GM18505 (cell line): Measurements from ENCODE around the gene MEGF9.

ENCODE experiments used
- ATAC-seq: cut with Tn5 transposase; IDR thresholded peaks from one replicate; pipeline ENCODE4 v1.9.1; 2021; ENCODE audit not compliant: unreplicated experiment
- POLR2A ChIP-seq: IDR thresholded peaks from 4 replicates; pipeline ENCODE4 v1.6.1; 2011; ENCODE audit warnings: borderline replicate concordance; ENCODE audit not compliant: insufficient read depth, insufficient read length; ENCODE audit errors: extremely low read depth

MEGF9 gene

GRCh38 chr9:120688758-120689157 is 25.5 kb downstream of the MEGF9 start:
- no peak for TF ChIP-seq POLR2A
- no peak for ATAC-seq

DNA sequence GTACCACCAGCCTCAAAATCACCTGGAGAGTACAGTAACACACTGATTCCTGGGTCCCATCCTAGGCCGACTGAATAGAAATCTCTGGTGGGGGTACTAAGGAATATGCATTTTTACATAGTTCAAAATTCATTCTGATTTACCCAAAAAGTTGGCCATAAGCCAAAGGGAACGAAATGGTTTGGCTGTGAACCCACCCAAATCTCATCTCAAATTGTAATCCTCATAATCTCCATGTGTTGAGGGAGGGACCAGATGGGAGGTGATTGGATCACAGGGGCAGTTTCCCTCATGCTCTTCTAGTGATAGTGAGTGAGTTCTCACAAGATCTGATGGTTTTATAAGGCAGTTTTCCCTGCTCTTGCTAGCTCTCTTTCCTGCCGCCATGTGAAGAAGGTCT is 31.1 kb downstream of the MEGF9 start:
- TF ChIP-seq POLR2A: no peak
- ATAC-seq: no peak

- no peak for TF ChIP-seq POLR2A
- ATAC-seq: no peak
These were observed 33.1 kb downstream of the MEGF9 start for GRCh38 chr9:120681121-120681520.

DNA sequence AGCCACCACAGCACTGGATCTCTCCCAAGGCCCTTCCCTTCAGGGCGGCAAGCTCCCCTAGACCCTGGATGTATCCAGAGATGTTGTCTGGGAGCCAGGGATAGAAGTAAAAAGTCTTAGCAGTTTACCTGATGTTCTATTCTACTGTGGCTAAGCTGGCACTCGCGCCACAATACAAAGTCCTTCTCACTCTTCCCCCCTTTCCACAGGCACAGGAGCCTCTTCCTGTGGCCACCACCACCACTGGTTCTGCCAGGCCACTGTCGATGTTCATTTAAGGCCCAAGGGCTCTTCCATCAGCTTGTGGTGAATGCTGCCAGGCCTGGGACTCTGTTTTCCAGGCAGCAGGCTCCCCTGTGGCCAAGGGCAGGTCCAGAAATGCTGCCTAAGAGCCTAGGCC is 33.7 kb downstream of the MEGF9 start:
- no peak for TF ChIP-seq POLR2A
- no peak for ATAC-seq

DNA sequence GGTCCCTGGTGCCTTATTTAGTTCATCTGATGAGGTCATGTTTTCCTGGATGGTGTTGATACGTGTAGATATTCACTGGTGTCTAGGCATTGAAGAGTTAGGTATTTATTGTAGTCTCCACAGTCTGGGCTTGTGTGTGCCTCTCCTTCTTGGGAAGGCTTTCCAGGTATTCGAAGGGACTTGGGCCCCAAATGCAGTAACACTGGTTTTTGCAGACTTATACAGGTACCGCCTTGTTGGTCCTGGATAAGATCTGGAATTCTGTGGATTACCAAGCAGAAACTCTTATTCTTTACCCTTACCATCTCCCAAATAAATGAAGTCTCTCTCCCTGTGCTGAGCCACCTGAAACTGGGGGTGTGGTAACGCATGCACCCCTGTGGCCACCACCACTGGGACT is 34.1 kb downstream of the MEGF9 start:
- ATAC-seq: no peak
- TF ChIP-seq POLR2A: no peak

GRCh38 chr9:120677965-120678364 is 36.3 kb downstream of the MEGF9 start:
- ATAC-seq: no peak
- no peak for TF ChIP-seq POLR2A

- TF ChIP-seq POLR2A: no peak
- ATAC-seq: no peak
These were observed 37.4 kb downstream of the MEGF9 start for GRCh38 chr9:120676767-120677402.

DNA sequence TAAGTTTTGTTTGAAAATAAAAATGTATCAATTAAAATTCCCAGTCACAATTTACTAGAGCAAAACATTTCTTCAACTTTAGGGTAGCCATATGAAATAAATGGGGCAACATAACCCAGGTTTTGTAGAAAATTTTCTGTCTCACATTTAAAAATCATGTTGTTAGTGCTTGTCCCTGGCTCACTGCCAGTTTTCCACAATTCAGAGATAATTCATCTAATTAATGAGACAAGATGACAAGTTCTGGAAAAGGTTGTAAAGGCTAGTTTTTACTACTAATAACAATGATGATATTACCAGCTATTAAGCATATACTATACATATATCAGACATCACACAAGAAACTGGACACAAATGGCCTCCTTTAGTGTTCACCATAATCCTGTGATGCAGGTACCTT is 45.9 kb downstream of the MEGF9 start:
- ATAC-seq: no peak
- TF ChIP-seq POLR2A: no peak

DNA sequence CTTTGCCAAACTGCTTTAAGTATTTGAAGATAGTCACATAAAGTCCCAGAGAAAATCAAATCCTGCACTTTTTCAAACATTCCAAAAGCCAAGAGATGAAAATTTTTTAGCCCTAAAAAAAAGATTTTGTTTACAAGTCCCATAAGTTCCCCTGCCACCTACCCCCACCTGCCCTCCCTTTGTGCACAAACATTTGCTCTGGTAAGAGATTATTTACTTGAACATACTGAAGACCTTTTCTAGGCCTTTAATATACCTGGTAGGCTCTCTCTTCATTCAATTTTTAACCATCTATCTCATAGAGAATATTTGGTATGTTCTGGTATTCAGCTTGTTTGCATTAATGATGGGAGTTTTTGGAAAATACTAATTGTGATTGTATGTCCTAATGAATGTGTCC is 50.3 kb downstream of the MEGF9 start:
- no peak for ATAC-seq
- TF ChIP-seq POLR2A: no peak

DNA sequence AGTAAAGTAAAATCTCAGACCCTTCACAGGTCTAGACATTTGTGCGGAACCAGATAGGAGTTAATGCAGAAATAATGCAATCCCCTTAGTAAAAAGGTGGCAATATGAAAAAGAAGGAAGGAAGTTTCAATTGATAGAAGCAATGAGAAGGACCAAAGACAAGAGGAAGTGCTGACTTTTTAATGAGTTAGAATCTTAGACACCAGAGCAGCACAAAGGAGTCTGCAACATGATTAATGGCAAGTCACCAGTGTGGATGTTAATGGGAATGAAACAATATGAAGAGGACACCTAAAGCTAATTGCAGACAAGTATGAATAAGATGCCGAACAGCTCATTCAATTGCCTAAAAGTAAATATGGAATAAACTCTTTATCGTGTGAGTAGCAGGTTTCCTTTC is 50.9 kb downstream of the MEGF9 start:
- ATAC-seq: no peak
- TF ChIP-seq POLR2A: no peak

DNA sequence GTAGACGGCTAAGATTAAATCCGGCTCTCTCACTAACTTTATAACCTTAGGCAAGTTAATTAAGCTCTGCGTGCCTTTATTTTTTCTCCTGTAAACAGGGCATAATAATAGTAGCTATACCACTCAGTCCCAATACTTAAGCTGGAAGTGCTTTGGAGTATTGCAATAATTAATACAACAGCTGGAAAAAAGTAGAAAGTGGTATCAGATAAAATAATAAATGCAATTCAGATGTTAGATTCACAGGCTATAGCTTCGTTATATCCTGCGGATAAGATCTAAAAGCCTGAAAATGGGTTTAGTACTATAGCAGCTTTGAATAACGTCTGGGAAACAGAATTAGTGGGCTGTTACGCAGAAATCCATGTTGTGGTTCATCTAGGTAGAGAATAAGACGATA is 51.8 kb downstream of the MEGF9 start:
- no peak for TF ChIP-seq POLR2A
- no peak for ATAC-seq

DNA sequence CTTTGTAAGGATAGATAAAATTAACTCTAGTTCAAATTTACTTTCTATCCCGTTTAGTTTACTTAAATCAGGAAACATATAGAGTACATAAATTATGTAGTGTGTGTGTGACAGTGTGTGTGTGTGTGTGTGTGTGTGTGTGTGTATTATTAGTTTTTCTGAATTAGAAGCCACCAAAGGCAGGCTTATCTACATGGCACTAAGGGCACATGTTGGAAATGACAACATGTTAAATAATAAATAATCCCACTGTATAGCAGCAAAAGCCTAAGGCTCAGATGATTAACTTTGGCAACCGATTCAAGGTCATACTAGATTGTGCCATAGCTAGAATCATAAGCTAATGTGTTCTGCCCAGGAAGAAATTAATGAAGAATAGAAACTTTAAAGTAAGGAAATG is 54.6 kb downstream of the MEGF9 start:
- ATAC-seq: no peak
- no peak for TF ChIP-seq POLR2A

DNA sequence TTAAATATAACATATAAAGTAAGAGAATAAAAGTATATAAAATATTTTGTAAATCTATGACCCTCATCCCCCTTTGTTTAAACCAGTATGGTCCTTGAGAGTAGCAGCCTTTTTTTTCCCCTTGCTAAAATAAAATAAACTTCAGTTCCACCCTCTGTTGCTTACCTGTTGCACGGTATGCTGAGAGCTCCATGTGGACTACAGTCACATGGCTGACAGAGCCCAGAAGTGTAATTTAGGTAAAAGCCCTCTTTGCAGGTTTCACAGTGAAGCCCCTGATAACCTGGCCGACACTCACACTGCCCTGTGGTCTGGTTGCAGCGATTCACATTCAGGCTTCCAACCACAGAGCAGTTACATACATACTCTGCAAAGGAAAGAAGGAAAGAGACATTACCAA is 55.1 kb downstream of the MEGF9 start:
- no peak for ATAC-seq
- TF ChIP-seq POLR2A: no peak

DNA sequence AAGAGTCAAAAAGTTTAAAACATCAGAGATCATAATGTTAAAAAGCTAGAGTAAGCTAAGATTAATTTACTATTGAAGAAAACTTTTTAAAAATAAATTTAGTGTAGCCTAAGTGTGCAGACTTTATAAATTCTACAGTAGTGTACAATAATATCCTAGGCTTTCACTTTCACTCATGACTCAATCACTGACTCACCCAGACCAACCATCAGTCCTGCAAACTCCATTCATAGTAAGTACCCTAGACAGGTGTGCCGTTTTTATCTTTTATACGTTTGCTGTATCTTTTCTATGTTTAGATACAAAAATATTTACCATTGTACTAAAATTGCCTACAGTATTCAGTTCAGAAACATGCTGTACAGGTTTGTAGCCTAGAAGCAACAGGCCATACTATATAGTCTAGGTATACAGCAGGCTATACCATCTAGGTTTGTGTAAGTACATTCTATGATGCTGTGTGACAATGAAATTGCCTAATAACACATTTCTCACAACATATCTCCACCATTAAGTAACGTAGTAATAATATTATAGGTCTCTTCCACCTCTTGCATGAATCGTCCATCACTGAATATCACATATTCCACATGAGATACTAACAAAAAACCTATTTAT is 59.2 kb downstream of the MEGF9 start:
- no peak for TF ChIP-seq POLR2A
- peak; percentile 74 for ATAC-seq

DNA sequence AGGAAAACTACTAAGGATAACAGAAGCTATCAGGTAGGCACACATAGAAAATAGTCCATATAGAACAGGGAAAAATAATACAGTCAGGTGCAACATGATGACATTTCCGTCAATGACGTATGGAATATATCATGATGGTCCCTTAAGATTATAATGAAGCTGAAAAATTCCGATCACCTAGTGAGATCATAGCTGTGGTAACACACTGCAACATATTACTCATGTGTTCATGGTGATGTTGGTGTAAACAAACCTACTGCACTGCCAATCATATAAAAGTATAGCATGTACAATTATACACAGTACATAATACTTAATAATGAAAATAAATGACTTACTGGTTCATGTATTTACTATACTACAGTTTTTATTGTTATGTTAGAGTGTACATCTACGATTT is 60.0 kb downstream of the MEGF9 start:
- ATAC-seq: no peak

DNA sequence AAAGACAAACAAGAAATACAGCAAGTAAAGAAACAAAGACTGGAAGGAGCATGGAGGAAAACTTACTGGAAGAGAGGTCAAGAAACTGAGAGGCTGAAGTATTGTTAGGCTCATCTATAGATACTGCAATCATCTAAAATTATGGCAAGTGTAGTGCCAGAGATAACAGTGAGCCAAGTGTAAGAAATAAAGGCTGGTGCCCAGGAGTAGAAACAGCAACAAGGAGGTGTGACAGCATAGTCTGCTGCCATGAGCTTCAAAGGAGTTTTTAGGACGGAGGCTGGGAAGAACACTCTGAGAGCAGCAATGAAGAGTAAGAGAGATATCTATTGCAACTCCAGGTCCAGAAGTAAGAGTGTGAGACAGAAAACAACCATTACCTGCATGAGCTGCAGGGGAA is 60.5 kb downstream of the MEGF9 start:
- no peak for ATAC-seq
- TF ChIP-seq POLR2A: no peak

More for the DNA sequence above, 60.0 kb downstream of the MEGF9 start:
- TF ChIP-seq POLR2A: no peak

DNA sequence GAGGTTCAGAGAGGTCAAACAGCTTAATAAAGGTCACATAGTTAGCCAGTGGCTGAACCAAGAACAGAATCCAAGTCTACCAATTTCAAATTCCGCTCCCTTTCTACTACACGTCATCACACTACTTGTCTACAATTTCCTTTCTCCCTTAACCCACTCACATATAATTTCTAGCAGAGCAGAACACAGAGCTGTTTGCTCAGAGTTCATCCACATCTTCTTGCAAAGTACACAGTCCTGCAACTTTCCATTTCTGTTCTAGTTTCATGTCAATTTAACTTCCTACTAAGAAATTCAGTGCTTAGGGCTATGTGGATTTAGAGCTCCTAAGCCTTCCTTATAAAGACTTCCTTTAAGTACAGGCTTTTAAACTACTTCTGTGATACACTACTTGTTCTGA is 61.3 kb downstream of the MEGF9 start:
- ATAC-seq: no peak
- TF ChIP-seq POLR2A: no peak
